IPS-NIHi7 (cell line): ENCODE results near the gene KIF17.

Experiments used
- DNase-seq: peaks from one replicate; pipeline ENCODE4 v3.0.0; 2012; ENCODE audit warnings: mixed read lengths; ENCODE audit errors: extremely low spot score

The KIF17 gene

GRCh38 chr1:20717452-20718342, at the start of gene KIF17:
Gene KIF17 (minus strand): TSS chr1:20718007. CDS start chr1:20717706, 301 bp downstream.
- DNase-seq, result peak; percentile 93

GRCh38 chr1:20767271-20767670, 49.5 kb upstream of the KIF17 start:
- DNase-seq, result no peak

- no peak for DNase-seq
Measured at GRCh38 chr1:20763417-20763816, 45.6 kb upstream of the KIF17 start.

- no peak for DNase-seq
Measured at GRCh38 chr1:20760322-20760721, 42.5 kb upstream of the KIF17 start.

- no peak for DNase-seq
Measured at GRCh38 chr1:20753589-20753988, 35.8 kb upstream of the KIF17 start.

- no peak for DNase-seq
Measured at GRCh38 chr1:20751462-20751990, 33.7 kb upstream of the KIF17 start.

GRCh38 chr1:20742671-20743070, 24.9 kb upstream of the KIF17 start:
- DNase-seq, result no peak

- DNase-seq, result no peak
Measured at GRCh38 chr1:20740781-20741180, 23.0 kb upstream of the KIF17 start.

- no peak for DNase-seq
Measured at GRCh38 chr1:20739225-20739624, 21.4 kb upstream of the KIF17 start.

GRCh38 chr1:20735581-20736111, 17.8 kb upstream of the KIF17 start:
- no peak for DNase-seq

GRCh38 chr1:20733360-20733975, 15.7 kb upstream of the KIF17 start:
- DNase-seq, result no peak

GRCh38 chr1:20732588-20733359, 15.0 kb upstream of the KIF17 start, which contains the start of gene SH2D5:
Gene SH2D5 (minus strand): TSS chr1:20732703. CDS start chr1:20728044, 4,659 bp downstream.
- DNase-seq, result peak; percentile 66

- peak; percentile 94 for DNase-seq
Measured at GRCh38 chr1:20732071-20732587, 14.3 kb upstream of the KIF17 start.

GRCh38 chr1:20731057-20731991, 13.5 kb upstream of the KIF17 start:
- DNase-seq, result no peak

GRCh38 chr1:20730690-20731056, 12.9 kb upstream of the KIF17 start:
- no peak for DNase-seq

- no peak for DNase-seq
Measured at GRCh38 chr1:20729990-20730689, 12.3 kb upstream of the KIF17 start.

- DNase-seq, result no peak
Measured at GRCh38 chr1:20729155-20729931, 11.5 kb upstream of the KIF17 start.

GRCh38 chr1:20728371-20729154, 10.8 kb upstream of the KIF17 start:
- DNase-seq, result no peak
